Measurements from ENCODE around the gene MAP2K5.
A peak's percentile ranks its signal among the peaks of the same experiment; 100 is the strongest.

- TF ChIP-seq, protein P1, sequence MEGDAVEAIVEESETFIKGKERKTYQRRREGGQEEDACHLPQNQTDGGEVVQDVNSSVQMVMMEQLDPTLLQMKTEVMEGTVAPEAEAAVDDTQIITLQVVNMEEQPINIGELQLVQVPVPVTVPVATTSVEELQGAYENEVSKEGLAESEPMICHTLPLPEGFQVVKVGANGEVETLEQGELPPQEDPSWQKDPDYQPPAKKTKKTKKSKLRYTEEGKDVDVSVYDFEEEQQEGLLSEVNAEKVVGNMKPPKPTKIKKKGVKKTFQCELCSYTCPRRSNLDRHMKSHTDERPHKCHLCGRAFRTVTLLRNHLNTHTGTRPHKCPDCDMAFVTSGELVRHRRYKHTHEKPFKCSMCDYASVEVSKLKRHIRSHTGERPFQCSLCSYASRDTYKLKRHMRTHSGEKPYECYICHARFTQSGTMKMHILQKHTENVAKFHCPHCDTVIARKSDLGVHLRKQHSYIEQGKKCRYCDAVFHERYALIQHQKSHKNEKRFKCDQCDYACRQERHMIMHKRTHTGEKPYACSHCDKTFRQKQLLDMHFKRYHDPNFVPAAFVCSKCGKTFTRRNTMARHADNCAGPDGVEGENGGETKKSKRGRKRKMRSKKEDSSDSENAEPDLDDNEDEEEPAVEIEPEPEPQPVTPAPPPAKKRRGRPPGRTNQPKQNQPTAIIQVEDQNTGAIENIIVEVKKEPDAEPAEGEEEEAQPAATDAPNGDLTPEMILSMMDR (IDR thresholded peaks at IDR 0.05): peak; percentile 51 to 80 (median 78)
- no peak for TF ChIP-seq POLR2A (IDR thresholded peaks at IDR 0.05)
These were observed 294.0 kb downstream of the MAP2K5 start for GRCh38 chr15:67836477-67836876.

Measured in right lobe of liver (tissue), 4 donors.